ENCODE measurements around the gene MYO15A.

The MYO15A gene

GRCh38 chr17:18176176-18176575, 67.6 kb downstream of the MYO15A start:
- TF ChIP-seq, protein P1, sequence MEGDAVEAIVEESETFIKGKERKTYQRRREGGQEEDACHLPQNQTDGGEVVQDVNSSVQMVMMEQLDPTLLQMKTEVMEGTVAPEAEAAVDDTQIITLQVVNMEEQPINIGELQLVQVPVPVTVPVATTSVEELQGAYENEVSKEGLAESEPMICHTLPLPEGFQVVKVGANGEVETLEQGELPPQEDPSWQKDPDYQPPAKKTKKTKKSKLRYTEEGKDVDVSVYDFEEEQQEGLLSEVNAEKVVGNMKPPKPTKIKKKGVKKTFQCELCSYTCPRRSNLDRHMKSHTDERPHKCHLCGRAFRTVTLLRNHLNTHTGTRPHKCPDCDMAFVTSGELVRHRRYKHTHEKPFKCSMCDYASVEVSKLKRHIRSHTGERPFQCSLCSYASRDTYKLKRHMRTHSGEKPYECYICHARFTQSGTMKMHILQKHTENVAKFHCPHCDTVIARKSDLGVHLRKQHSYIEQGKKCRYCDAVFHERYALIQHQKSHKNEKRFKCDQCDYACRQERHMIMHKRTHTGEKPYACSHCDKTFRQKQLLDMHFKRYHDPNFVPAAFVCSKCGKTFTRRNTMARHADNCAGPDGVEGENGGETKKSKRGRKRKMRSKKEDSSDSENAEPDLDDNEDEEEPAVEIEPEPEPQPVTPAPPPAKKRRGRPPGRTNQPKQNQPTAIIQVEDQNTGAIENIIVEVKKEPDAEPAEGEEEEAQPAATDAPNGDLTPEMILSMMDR (IDR thresholded peaks at IDR 0.05; ENCODE audit: poor library complexity, severe bottlenecking): no peak
- Histone ChIP-seq H3K27ac (ENCODE audit: poor library complexity, severe bottlenecking) (no peak overlapping the region), H3K27me3 (ENCODE audit: insufficient read depth, poor library complexity, severe bottlenecking) (no peaks in the 10 kb centered on the region), H3K4me3 (ENCODE audit: severe bottlenecking) (no peak overlapping the region), H3K4me1 (ENCODE audit: insufficient read depth, poor library complexity, severe bottlenecking) (no peaks in the 10 kb centered on the region), H3K36me3 (ENCODE audit: low read depth) (no peaks in the 10 kb centered on the region), H3K9me3 (ENCODE audit: severe bottlenecking) (no peaks in the 10 kb centered on the region)
- DNase-seq (ENCODE audit: low spot score) (no peak), ATAC-seq (ENCODE audit: low read depth) (no peak)

DNA sequence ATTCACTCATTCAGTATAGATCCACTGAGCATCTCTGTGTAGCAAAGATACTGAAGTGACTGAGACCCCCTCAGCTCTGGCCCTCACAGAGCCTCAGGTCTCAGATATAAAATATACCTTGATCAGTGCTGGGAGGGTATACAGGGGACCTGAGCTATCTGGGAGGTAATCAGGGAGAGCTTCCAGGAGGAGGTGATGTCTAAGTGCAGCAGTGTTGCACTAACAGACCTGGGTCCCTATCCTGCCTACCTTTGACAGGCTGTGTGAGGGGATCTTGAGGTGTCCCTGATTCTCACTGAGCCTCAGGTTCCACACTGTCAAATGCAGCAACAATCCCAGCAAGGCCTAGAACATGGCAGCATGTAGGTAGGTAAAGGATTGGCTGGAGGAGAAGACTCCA, 68.6 kb downstream of the MYO15A start:
- H3K27me3 ChIP-seq (ENCODE audit: insufficient read depth, poor library complexity, severe bottlenecking): no peaks in the 10 kb centered on the region
- H3K4me3 ChIP-seq (ENCODE audit: severe bottlenecking): no peak overlapping the region
- no peak overlapping the region for H3K27ac ChIP-seq (ENCODE audit: poor library complexity, severe bottlenecking)
- no peaks in the 10 kb centered on the region for H3K36me3 ChIP-seq (ENCODE audit: low read depth)
- ATAC-seq (ENCODE audit: low read depth) (no peak), DNase-seq (ENCODE audit: low spot score) (no peak)
- H3K4me1 ChIP-seq (ENCODE audit: insufficient read depth, poor library complexity, severe bottlenecking): no peaks in the 10 kb centered on the region
- H3K9me3 ChIP-seq (ENCODE audit: severe bottlenecking): no peaks in the 10 kb centered on the region
- TF ChIP-seq, protein P1 (IDR thresholded peaks at IDR 0.05; ENCODE audit: poor library complexity, severe bottlenecking): no peak

- Histone ChIP-seq H3K36me3 (ENCODE audit: low read depth) (no peaks in the 10 kb centered on the region), H3K4me1 (ENCODE audit: insufficient read depth, poor library complexity, severe bottlenecking) (no peaks in the 10 kb centered on the region), H3K9me3 (ENCODE audit: severe bottlenecking) (no peaks in the 10 kb centered on the region), H3K27ac (ENCODE audit: poor library complexity, severe bottlenecking) (no peak overlapping the region), H3K27me3 (ENCODE audit: insufficient read depth, poor library complexity, severe bottlenecking) (no peaks in the 10 kb centered on the region), H3K4me3 (ENCODE audit: severe bottlenecking) (no peak overlapping the region)
- ATAC-seq (ENCODE audit: low read depth) (no peak), DNase-seq (ENCODE audit: low spot score) (no peak)
- TF ChIP-seq, protein P1 (IDR thresholded peaks at IDR 0.05; ENCODE audit: poor library complexity, severe bottlenecking): no peak
Measured at GRCh38 chr17:18177722-18178121, 69.2 kb downstream of the MYO15A start.

DNA sequence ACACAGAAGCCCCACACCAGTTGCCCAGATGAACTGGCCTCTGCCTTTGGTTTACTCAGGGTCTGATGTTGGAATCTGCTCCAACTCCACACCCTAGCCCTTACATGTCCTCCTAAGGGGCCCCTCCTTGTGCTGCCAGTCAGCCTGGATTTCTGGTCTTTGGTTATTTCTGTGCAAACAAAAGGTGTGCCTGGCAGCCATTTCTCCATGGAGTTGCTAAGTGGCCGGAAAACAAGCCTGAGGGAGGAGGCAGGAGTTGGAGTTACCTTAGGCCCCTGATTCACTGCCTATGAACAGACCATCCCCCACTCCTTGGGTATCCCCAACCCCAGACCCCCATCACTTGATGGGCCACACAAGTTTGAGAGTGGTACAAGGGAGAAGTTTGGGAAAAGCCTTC, 70.6 kb downstream of the MYO15A start:
- no peaks in the 10 kb centered on the region for H3K27me3 ChIP-seq (ENCODE audit: insufficient read depth, poor library complexity, severe bottlenecking)
- no peaks in the 10 kb centered on the region for H3K36me3 ChIP-seq (ENCODE audit: low read depth)
- no peak overlapping the region for H3K27ac ChIP-seq (ENCODE audit: poor library complexity, severe bottlenecking)
- ATAC-seq (ENCODE audit: low read depth) (no peak), DNase-seq (ENCODE audit: low spot score) (no peak)
- H3K4me3 ChIP-seq (ENCODE audit: severe bottlenecking): no peak overlapping the region
- TF ChIP-seq, protein P1 (IDR thresholded peaks at IDR 0.05; ENCODE audit: poor library complexity, severe bottlenecking): no peak
- H3K9me3 ChIP-seq (ENCODE audit: severe bottlenecking): no peaks in the 10 kb centered on the region
- no peaks in the 10 kb centered on the region for H3K4me1 ChIP-seq (ENCODE audit: insufficient read depth, poor library complexity, severe bottlenecking)

GRCh38 chr17:18179804-18180203, 71.2 kb downstream of the MYO15A start:
- TF ChIP-seq, protein P1 (IDR thresholded peaks at IDR 0.05; ENCODE audit: poor library complexity, severe bottlenecking): no peak
- no peak for ATAC-seq (ENCODE audit: low read depth)
- Histone ChIP-seq H3K27ac (ENCODE audit: poor library complexity, severe bottlenecking) (no peak overlapping the region), H3K4me1 (ENCODE audit: insufficient read depth, poor library complexity, severe bottlenecking) (no peaks in the 10 kb centered on the region), H3K4me3 (ENCODE audit: severe bottlenecking) (no peak overlapping the region), H3K27me3 (ENCODE audit: insufficient read depth, poor library complexity, severe bottlenecking) (no peaks in the 10 kb centered on the region), H3K36me3 (ENCODE audit: low read depth) (no peaks in the 10 kb centered on the region), H3K9me3 (ENCODE audit: severe bottlenecking) (no peaks in the 10 kb centered on the region)
- DNase-seq (ENCODE audit: low spot score): no peak
